B cell (primary cell): Measurements from ENCODE around the gene CACNA2D3. TPM values are rescaled to one million over a fixed set of nuclear protein-coding genes. Genes with fewer than 3 reads are reported as not detected.

Experiments used
- ATAC-seq: fragments of 200-7000 bp; cut with Tn5 transposase; one replicate; pipeline ENCODE4 v1.10.0; 2021; ENCODE audit warnings: low read depth, mild to moderate bottlenecking, moderate number of reproducible peaks, moderate library complexity
- CTCF ChIA-PET: fragments of 350-600 bp; sonication (Branson Sonifier 250); formaldehyde crosslinking; loops from one replicate; lab custom pipeline; 2021; ENCODE audit warnings: antibody characterized with exemption, inconsistent platforms; lab: Charles Lee
- POLR2A ChIA-PET: fragments of 350-600 bp; sonication (Branson Sonifier 250); formaldehyde crosslinking; loops from one replicate; lab custom pipeline; 2021; ENCODE audit warnings: antibody characterized with exemption; lab: Charles Lee
- DNase-seq: peaks from one replicate; pipeline ENCODE4 v3.0.0; 2013
- H2AFZ ChIP-seq: 2 replicates; pipeline ENCODE4 v1.6.1; 2012; ENCODE audit warnings: mild to moderate bottlenecking, low read depth, low read length; ENCODE audit not compliant: insufficient read depth, poor library complexity, severe bottlenecking
- H3K27ac ChIP-seq, 2 donors: 1 replicate in 1 of 2; 2 replicates in 1 of 2; pipeline ENCODE4 v1.5.1; 2012 to 2013; ENCODE audit warnings: low read length in 2 of 2, mild to moderate bottlenecking in 2 of 2, moderate library complexity in 1 of 2
- H3K27me3 ChIP-seq, 4 experiments: fragments of 200-600 bp in 1 of 4; sonication (generic) in 1 of 4; replicated peaks in 1 of 4; 1 replicate in 2 of 4; 2 replicates in 2 of 4; pipeline versions ENCODE4 v1.6.1 to v1.7.0; 2013 to 2016; ENCODE audit warnings: low read length in 3 of 4, mild to moderate bottlenecking in 2 of 4, mixed read lengths in 1 of 4, moderate library complexity in 1 of 4; ENCODE audit not compliant: insufficient read depth in 4 of 4, control insufficient read depth in 3 of 4; ENCODE audit errors: control extremely low read depth in 1 of 4
- H3K36me3 ChIP-seq, 2 experiments: replicated peaks in 1 of 2; 1 replicate in 1 of 2; 2 replicates in 1 of 2; pipeline versions ENCODE4 v1.6.1 to v1.7.1; 2013; ENCODE audit warnings: low read length in 1 of 2; ENCODE audit not compliant: insufficient read depth in 2 of 2, control insufficient read depth in 1 of 2; ENCODE audit errors: control extremely low read depth in 1 of 2, extremely low read depth in 1 of 2
- H3K4me1 ChIP-seq, 2 donors: fragments of 200-600 bp in 1 of 2; sonication (generic) in 1 of 2; 1 replicate in 1 of 2; 2 replicates in 1 of 2; pipeline versions ENCODE4 v1.5.1 to v1.6.1; 2013 to 2017; ENCODE audit warnings: low read length in 2 of 2; ENCODE audit not compliant: control insufficient read depth in 2 of 2, insufficient read depth in 2 of 2
- H3K4me2 ChIP-seq: replicated peaks from 2 replicates; pipeline ENCODE3; 2012; ENCODE audit warnings: mild to moderate bottlenecking, low read depth, low read length; ENCODE audit not compliant: poor library complexity, severe bottlenecking
- H3K4me3 ChIP-seq, 5 experiments: fragments of 200-600 bp in 1 of 5; sonication (generic) in 1 of 5; 1 replicate in 3 of 5; 2 replicates in 2 of 5; pipeline versions ENCODE4 v1.5.1 to v1.7.0; 2011 to 2016; ENCODE audit warnings: low read length in 4 of 5, mild to moderate bottlenecking in 4 of 5, low read depth in 2 of 5, control low read depth in 1 of 5, moderate library complexity in 1 of 5; ENCODE audit not compliant: insufficient read depth in 1 of 5; ENCODE audit errors: control extremely low read depth in 1 of 5, extremely low read depth in 1 of 5
- H3K79me2 ChIP-seq: fragments of 200-600 bp; sonication (generic); one replicate; pipeline ENCODE4 v1.6.0; 2016; ENCODE audit warnings: low read length; ENCODE audit not compliant: control insufficient read depth, insufficient read depth
- H3K9ac ChIP-seq: fragments of 200-600 bp; sonication (generic); 2 replicates; pipeline ENCODE4 v1.6.1; 2017; ENCODE audit warnings: mild to moderate bottlenecking, low read length, moderate library complexity
- H3K9me3 ChIP-seq, 3 donors: one replicate each; pipeline versions ENCODE4 v1.6.1 to v1.7.1; 2013; ENCODE audit warnings: low read length in 2 of 3; ENCODE audit not compliant: control insufficient read depth in 2 of 3, insufficient read depth in 1 of 3; ENCODE audit errors: control extremely low read depth in 1 of 3
- H4K20me1 ChIP-seq: 2 replicates; pipeline ENCODE4 v1.6.0; 2012; ENCODE audit warnings: mild to moderate bottlenecking, low read length; ENCODE audit not compliant: insufficient read depth, control insufficient read depth, poor library complexity, severe bottlenecking
- H3K27ac Mint-ChIP-seq: one replicate; pipeline ENCODE4 v1.8.0; 2021; ENCODE audit warnings: mixed read lengths
- H3K27me3 Mint-ChIP-seq: one replicate; pipeline ENCODE4 v1.8.0; 2021; ENCODE audit warnings: mixed read lengths
- H3K4me1 Mint-ChIP-seq: one replicate; pipeline ENCODE4 v1.8.0; 2021; ENCODE audit warnings: mixed read lengths
- H3K4me3 Mint-ChIP-seq: one replicate; pipeline ENCODE4 v1.8.0; 2021; ENCODE audit warnings: mixed read lengths
- H3K9me3 Mint-ChIP-seq: one replicate; pipeline ENCODE4 v1.8.0; 2022; ENCODE audit warnings: mixed read lengths; ENCODE audit not compliant: insufficient read depth
- EZH2 ChIP-seq: IDR thresholded peaks from 2 replicates; pipeline ENCODE4 v1.6.1; 2012; ENCODE audit warnings: borderline replicate concordance, low read depth, mild to moderate bottlenecking, moderate library complexity, low read length; ENCODE audit not compliant: insufficient read depth, poor library complexity, severe bottlenecking
- WGBS: methylation state at CpG from one replicate; pipeline ENCODE4 v1.1.5; 2013; ENCODE audit warnings: missing lambda C conversion rate; ENCODE audit not compliant: insufficient coverage; 5-methylcytosine and 5-hydroxymethylcytosine counted together
- intact Hi-C: fragments of 100-400 bp; cut with micrococcal nuclease; formaldehyde crosslinking; loops from one replicate; pipeline ENCODE4 v1.10.0; 2022
- polyA plus RNA-seq: library from polyadenylated mRNA; depleted of rRNA; stranded (reverse); fragments of >200 nt; gene quantifications from 2 replicates; pipeline ENCODE4 v1.2.3, GENCODE V29; 2012
- total RNA-seq, 2 donors: library from RNA; stranded (reverse); fragments of 120-200 nt in 1 of 2; gene quantifications; 1 replicate in 1 of 2; 2 replicates in 1 of 2; pipeline versions ENCODE4 v1.2.3 to v1.2.4, GENCODE V29; 2013 to 2022
- TF ChIP-seq, protein P1 (sequence below): fragments of 200-600 bp; IDR thresholded peaks from one replicate; pipeline ENCODE4 v1.8.0; 2022; ENCODE audit warnings: antibody characterized with exemption, mild to moderate bottlenecking

The CACNA2D3 gene
- total and polyA plus RNA-seq, 2 donors (not counting 1 experiment from before 2014, with no cell fraction given), result not detected

GRCh38 chr3:54870423-54870822 lies 748.1 kb downstream of the CACNA2D3 start:
- H4K20me1 ChIP-seq, result no peaks in the 10 kb centered on the region
- H3K79me2 ChIP-seq, result no peaks in the 10 kb centered on the region
- Mint-ChIP-seq H3K9me3 (peaks cover 3% of the 10 kb centered on the region), H3K4me3 (no peak overlapping the region), H3K4me1 (no peaks in the 10 kb centered on the region), H3K27ac (no peak overlapping the region), H3K27me3 (no peaks in the 10 kb centered on the region)
- no peaks in the 10 kb centered on the region for H3K36me3 ChIP-seq
- WGBS, result 67% methylated on average over 1 of the region's 7 CpGs
- no peak overlapping the region for H3K9ac ChIP-seq
- H2AFZ ChIP-seq, result no peak overlapping the region
- ChIA-PET POLR2A (no interaction called here), CTCF (no interaction called here)
- ATAC-seq, result no peak
- intact Hi-C loops, result no loop called here
- no peaks in the 10 kb centered on the region for H3K4me1 ChIP-seq
- DNase-seq, result no peak
- no peak overlapping the region for H3K27ac ChIP-seq
- no peak overlapping the region for H3K4me3 ChIP-seq
- no peak overlapping the region for H3K4me2 ChIP-seq
- H3K9me3 ChIP-seq, result peaks cover 0 to 5% (median 0%) of the 10 kb centered on the region in 3 donors
- no peaks in the 10 kb centered on the region for H3K27me3 ChIP-seq
- TF ChIP-seq EZH2, result no peak
- TF ChIP-seq, protein P1, sequence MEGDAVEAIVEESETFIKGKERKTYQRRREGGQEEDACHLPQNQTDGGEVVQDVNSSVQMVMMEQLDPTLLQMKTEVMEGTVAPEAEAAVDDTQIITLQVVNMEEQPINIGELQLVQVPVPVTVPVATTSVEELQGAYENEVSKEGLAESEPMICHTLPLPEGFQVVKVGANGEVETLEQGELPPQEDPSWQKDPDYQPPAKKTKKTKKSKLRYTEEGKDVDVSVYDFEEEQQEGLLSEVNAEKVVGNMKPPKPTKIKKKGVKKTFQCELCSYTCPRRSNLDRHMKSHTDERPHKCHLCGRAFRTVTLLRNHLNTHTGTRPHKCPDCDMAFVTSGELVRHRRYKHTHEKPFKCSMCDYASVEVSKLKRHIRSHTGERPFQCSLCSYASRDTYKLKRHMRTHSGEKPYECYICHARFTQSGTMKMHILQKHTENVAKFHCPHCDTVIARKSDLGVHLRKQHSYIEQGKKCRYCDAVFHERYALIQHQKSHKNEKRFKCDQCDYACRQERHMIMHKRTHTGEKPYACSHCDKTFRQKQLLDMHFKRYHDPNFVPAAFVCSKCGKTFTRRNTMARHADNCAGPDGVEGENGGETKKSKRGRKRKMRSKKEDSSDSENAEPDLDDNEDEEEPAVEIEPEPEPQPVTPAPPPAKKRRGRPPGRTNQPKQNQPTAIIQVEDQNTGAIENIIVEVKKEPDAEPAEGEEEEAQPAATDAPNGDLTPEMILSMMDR, result no peak

DNA sequence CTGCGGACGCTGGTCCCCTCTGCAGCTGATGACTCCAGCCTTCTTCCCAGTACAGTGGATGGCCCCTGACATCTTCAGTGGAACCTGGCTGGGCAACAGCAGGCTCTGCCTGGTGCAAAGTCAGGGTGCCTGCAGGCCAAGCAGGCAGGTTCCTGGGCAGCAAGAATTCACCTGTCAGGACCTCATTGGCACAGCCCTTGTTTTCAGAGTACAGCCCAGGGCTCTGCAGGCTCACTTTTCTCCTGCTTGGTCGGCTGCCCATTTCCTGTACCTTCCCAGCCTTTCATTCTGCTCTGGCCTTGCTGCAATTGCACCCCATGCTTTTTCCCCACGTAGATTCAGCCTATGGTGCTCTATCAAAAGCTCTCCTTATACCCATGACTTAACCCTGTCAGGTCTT lies 749.5 kb downstream of the CACNA2D3 start:
- H3K79me2 ChIP-seq, result no peaks in the 10 kb centered on the region
- no peaks in the 10 kb centered on the region for H3K4me1 Mint-ChIP-seq
- H3K4me2 ChIP-seq, result no peak overlapping the region
- no peaks in the 10 kb centered on the region for H3K27me3 Mint-ChIP-seq
- H3K27me3 ChIP-seq, result no peaks in the 10 kb centered on the region
- no peak overlapping the region for H3K27ac ChIP-seq
- WGBS, result 82% methylated on average over 4 of the region's 4 CpGs
- POLR2A ChIA-PET, result no interaction called here
- H3K4me3 ChIP-seq, result no peak overlapping the region
- H3K9me3 ChIP-seq, result peaks cover 0 to 3% (median 0%) of the 10 kb centered on the region in 3 donors
- H3K36me3 ChIP-seq, result no peaks in the 10 kb centered on the region
- TF ChIP-seq, protein P1, result no peak
- no peak for TF ChIP-seq EZH2
- intact Hi-C loops, result no loop called here
- no peak for ATAC-seq
- no peak overlapping the region for H3K27ac Mint-ChIP-seq
- peaks cover 2% of the 10 kb centered on the region for H3K9me3 Mint-ChIP-seq
- no peaks in the 10 kb centered on the region for H4K20me1 ChIP-seq
- no peak for DNase-seq
- CTCF ChIA-PET, result no interaction called here
- H3K4me1 ChIP-seq, result no peaks in the 10 kb centered on the region
- H3K4me3 Mint-ChIP-seq, result no peak overlapping the region
- no peak overlapping the region for H3K9ac ChIP-seq
- H2AFZ ChIP-seq, result no peak overlapping the region
